Measurements from ENCODE around the gene IL1RAPL2. TPM values are rescaled to one million over a fixed set of nuclear protein-coding genes. Genes with fewer than 3 reads are reported as not detected.

Gene IL1RAPL2
- total RNA-seq, 1 donor = not detected

GRCh38 chrX:105543283-105543682 lies 977.3 kb downstream of the IL1RAPL2 start:
- no peak for DNase-seq (ENCODE audit: low read depth in 2 of 3, low spot score in 2 of 3)

- DNase-seq (ENCODE audit: low read depth in 2 of 3, low spot score in 2 of 3) = no peak
These were observed 984.2 kb downstream of the IL1RAPL2 start for GRCh38 chrX:105550043-105550663.

- no peak for DNase-seq (ENCODE audit: low read depth in 2 of 3, low spot score in 2 of 3)
These were observed 986.4 kb downstream of the IL1RAPL2 start for GRCh38 chrX:105552395-105552794.

GRCh38 chrX:105553118-105553517 lies 987.1 kb downstream of the IL1RAPL2 start:
- DNase-seq (ENCODE audit: low read depth in 2 of 3, low spot score in 2 of 3) = no peak

GRCh38 chrX:105564501-105564900 lies 998.5 kb downstream of the IL1RAPL2 start:
- no peak for DNase-seq (ENCODE audit: low read depth in 2 of 3, low spot score in 2 of 3)

- DNase-seq (ENCODE audit: low read depth in 2 of 3, low spot score in 2 of 3) = no peak
These were observed 999.9 kb downstream of the IL1RAPL2 start for GRCh38 chrX:105565856-105566255.

GRCh38 chrX:105567082-105567481 lies 1001.1 kb downstream of the IL1RAPL2 start:
- no peak for DNase-seq (ENCODE audit: low read depth in 2 of 3, low spot score in 2 of 3)

GRCh38 chrX:105608745-105609144 lies 1042.7 kb downstream of the IL1RAPL2 start:
- DNase-seq (ENCODE audit: low read depth in 2 of 3, low spot score in 2 of 3) = no peak

GRCh38 chrX:105609530-105609929 lies 1043.5 kb downstream of the IL1RAPL2 start:
- no peak for DNase-seq (ENCODE audit: low read depth in 2 of 3, low spot score in 2 of 3)

- no peak for DNase-seq (ENCODE audit: low read depth in 2 of 3, low spot score in 2 of 3)
These were observed 1044.4 kb downstream of the IL1RAPL2 start for GRCh38 chrX:105610411-105610810.

GRCh38 chrX:105618393-105619101 lies 1052.5 kb downstream of the IL1RAPL2 start:
- DNase-seq (ENCODE audit: low read depth in 2 of 3, low spot score in 2 of 3) = no peak

GRCh38 chrX:105634180-105634579 lies 1068.2 kb downstream of the IL1RAPL2 start:
- DNase-seq (ENCODE audit: low read depth in 2 of 3, low spot score in 2 of 3) = no peak

- DNase-seq (ENCODE audit: low read depth in 2 of 3, low spot score in 2 of 3) = no peak
These were observed 1069.8 kb downstream of the IL1RAPL2 start for GRCh38 chrX:105635794-105636193.

- no peak for DNase-seq (ENCODE audit: low read depth in 2 of 3, low spot score in 2 of 3)
These were observed 1070.7 kb downstream of the IL1RAPL2 start for GRCh38 chrX:105636667-105637066.

GRCh38 chrX:105645667-105646357 lies 1079.8 kb downstream of the IL1RAPL2 start:
- DNase-seq (ENCODE audit: low read depth in 2 of 3, low spot score in 2 of 3) = no peak

GRCh38 chrX:105646592-105647372 lies 1080.8 kb downstream of the IL1RAPL2 start:
- no peak for DNase-seq (ENCODE audit: low read depth in 2 of 3, low spot score in 2 of 3)

- DNase-seq (ENCODE audit: low read depth in 2 of 3, low spot score in 2 of 3) = no peak
These were observed 1081.8 kb downstream of the IL1RAPL2 start for GRCh38 chrX:105647749-105648148.

- DNase-seq (ENCODE audit: low read depth in 2 of 3, low spot score in 2 of 3) = no peak
These were observed 1082.7 kb downstream of the IL1RAPL2 start for GRCh38 chrX:105648732-105649131.

GRCh38 chrX:105650577-105650976 lies 1084.6 kb downstream of the IL1RAPL2 start:
- no peak for DNase-seq (ENCODE audit: low read depth in 2 of 3, low spot score in 2 of 3)

GRCh38 chrX:105650986-105651385 lies 1085.0 kb downstream of the IL1RAPL2 start:
- no peak for DNase-seq (ENCODE audit: low read depth in 2 of 3, low spot score in 2 of 3)

- no peak for DNase-seq (ENCODE audit: low read depth in 2 of 3, low spot score in 2 of 3)
These were observed 1087.9 kb downstream of the IL1RAPL2 start for GRCh38 chrX:105653891-105654290.
